NCI-H146 (cell line): ENCODE data around the gene TGFBR1.

Source experiments
- DNase-seq: peaks from one replicate; lab custom pipeline; 2025; lab: John Stamatoyannopoulos, UW

TGFBR1 gene

DNA sequence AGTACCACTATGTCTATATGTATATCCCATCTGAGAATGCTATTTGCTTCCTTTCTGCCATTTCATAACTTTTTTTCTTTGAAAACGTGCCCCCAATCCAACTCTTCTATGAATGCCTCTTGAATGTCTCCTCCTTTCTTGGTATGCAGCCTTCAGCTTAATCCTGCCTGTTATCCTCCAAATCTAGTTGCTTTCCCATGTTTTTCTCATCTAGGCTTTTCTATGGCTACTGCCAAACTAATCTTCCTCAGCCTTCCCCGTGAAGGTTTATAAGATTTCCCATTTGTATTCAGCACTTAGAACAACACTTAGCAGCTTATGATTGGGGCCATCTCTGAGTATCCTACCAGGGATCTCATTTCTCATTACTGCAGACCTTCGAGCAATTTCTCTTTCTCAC is 2.5 kb downstream of the TGFBR1 start:
- no peak for DNase-seq

DNA sequence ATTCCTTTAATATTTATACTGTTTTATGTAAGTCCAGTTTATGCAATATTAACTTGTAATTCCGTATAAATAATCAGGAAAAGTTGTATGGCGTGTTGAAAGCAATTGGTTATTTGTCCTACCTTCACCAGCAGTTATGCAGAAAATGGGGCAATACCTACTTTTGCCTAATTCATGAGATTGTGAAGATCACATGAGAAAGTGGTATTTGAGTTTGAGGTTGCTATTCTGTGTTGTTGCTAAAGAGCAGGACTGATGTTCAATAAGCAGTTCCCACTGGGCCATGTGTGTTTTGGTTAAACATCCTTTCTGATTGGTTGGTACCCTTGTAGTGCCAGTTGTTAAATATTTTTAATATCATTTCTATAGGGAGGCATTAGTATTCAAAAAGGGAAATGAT is 3.2 kb downstream of the TGFBR1 start:
- DNase-seq = no peak

DNA sequence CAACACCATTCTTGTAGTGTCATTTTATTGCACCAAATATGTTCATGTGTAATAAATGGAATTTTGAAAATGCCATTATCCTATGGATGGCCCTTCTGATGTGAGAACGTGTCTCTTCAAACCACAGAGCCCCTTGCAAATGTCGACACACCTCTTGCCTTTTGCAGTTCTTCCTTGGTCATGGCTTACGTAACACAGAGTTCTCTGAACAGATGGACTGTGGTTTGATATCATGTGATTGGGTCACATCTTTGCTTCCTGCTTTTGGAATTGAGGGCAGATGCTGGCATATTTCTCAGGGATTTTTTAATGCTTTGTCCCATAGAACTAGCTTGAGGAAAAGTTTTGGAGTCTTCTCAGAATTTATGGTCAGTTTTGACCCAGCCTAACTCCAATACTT is 4.6 kb downstream of the TGFBR1 start:
- no peak for DNase-seq

DNA sequence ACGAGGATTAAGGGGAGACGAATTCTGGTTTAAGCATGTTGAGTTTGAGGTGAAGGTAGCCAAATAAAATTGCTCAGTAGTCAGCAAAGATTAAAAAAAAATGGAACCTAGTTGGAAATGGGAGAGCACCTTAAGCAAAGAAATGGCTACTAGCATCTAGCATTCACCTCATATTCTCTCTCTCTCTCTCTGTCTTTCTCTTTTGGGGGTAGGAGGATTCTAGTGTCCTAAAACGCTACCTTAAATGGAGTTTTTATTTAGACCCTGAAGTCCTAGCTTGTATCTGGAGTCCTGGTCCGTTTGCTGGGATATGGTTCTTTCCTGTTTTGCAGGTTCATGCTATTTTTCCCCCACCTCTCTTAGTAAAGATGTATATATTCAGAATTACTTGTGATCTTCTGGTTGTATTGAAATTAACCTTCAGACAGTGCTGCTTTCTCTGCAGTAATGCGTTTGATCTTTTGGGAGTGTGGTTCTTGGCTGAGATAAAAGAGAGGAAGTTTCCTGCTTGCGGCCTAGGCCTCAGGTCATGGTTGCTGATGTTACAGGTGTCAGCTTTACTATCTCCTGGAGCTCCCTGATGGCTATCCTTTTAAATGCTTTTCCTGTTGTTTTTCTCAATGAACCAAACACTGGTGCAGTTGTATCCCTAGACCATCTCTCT is 8.0 kb downstream of the TGFBR1 start:
- DNase-seq = no peak

DNA sequence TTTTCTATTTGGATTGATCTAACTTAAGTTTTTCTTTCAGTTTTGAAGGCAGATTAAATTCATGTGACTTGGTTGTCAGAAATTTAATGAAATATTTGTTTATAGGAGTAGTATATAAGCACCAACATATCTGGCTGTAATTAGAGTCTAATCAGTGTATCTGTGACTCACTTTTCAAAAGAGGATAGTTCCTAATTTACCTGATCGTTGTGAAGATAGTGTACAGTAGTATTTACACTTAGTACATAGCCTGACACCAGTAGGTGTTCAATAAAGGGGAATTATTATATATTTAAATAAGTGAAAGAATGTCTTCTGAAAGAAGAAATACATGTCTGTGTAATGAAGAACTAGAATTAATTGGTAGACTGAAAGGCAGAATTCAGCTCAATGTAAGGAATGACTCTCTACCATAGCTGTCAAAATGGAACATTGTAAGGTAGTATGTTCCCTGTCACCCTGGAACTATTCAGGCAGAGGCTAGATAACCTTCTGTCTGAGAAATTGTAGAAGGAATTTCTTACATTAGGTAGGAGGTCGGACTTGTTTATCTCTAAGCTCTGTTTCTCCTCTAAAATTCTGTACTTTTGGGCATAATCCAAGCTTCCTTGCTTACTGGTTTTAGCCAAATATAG is 8.6 kb downstream of the TGFBR1 start:
- DNase-seq = no peak

DNA sequence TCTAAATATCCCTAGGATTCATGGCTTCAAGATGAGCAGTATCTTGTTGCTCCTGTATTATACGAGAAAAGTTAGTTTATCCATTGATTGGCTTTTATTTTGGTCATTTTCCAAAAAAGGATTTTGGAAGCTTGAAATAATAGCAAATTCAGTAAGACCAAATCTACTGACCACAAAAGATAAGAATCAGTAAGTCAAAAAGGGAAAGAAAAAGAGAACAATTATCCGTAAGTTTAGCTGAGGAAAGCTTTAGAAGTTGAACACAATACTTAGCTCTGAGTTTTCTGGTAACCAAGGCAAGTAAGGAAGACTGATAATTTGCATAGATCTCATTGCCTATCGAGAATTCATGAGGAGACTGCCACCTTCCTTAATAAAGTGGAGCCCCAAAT is 9.1 kb downstream of the TGFBR1 start:
- no peak for DNase-seq

DNA sequence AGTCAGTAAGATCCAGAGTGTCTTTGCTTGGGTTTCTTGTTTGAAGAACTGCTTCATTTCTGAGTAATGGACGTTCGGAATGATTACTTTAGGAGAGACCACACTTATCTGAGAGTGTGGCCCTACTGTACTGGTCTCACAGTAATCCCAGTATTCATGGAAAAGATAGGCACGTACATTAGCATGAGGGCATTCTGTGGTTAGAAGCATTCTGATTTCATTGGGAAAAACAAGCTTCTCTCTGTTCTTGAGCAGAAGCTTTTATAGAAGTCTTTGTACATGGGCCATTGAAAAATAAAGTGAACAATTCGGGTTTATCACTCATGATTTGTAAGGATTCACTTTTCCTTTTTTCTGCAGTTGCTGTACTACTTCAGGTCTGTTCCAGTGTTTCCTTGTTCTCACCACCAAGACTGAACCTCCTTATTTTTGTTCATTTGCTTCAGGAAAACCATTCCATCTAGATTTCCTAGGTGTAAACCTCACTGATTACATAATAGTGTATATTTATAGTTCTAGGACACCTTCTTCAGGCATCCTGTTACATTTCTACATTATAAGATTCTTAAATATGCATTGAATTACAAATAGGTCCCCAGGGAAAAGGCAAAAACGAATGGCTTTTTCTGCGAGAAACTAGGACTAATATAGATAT is 10.1 kb downstream of the TGFBR1 start:
- no peak for DNase-seq

DNA sequence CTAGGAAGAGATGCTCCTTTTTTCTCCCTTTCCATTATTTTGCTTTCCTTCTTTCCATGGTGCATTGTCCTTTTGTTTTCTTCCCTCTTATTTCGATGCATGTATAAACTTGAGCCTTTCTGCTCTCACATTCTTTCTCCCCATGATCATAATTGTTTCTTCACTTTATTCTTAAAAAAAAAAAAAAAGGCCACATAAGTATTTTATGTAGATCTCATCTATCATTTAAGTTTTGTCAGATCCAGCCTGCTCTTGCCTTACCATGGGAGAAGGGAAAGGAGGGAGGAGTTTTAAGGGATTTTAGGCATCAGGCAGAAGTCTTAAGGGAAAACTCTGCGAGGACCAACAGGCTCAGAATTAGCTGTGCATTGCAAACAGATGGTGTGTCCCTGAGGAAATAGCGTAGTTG is 11.1 kb downstream of the TGFBR1 start:
- DNase-seq = no peak

DNA sequence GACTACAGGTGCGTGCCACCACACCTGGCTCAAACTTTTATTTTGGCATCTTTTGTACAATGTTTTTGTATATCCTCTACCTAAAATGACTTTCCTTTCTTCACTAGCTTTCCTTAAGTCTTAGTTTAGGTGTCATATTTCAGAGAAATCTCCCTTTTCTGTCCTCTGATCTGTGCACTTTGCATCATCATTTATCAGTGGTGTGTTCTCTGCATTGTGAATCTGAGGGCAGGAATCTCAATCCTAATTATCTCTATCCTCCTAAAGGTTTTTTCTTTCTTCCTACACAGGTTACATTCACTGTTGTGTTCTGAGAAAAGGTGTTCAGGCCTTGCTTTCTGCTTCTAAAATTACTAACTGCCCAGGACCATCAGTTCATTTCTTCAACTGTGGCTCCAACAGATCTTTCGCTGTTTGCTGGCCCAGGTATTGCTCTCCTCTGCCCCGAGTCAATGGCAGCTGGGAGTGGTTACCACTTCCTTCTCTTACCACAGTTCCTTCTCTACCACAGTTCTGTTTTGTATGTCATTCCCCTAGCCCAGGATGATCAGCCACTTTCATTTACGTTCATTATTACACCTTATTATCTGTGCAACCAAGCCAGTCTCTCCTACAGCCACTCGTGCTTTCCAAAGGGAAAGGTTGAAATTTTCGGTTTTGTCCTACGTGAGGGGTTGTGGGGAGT is 14.0 kb downstream of the TGFBR1 start:
- DNase-seq = no peak

DNA sequence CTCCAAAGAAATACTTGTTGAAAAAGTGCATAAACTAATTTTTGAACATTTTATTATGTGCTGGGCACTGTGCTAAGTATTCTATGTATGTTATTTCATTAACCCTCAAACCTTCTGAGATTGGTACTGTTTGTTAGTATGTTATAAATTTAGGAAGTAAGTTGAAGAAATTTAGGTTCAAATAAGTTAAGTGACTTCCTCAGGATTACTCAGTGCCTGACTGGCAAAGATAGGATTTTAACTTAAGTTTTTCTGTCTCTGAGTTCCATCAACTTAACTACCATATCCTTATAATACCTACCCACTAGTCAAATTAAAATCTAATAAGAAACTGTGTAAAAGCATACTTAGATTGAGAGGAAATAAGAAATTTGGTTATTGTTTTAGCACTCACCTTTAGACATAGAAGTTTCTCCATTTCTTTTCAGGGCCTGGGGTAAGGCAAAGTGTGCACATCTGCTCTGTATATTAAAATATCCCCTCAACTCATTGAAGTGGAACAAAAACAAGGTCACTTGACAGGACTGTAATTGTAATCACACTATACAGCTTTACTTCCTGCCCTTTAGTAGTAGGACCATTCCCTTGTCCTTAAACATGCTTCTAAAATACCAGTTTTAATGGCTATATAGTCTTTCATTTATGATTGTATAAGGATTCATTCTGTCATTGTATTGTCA is 15.2 kb downstream of the TGFBR1 start:
- DNase-seq = no peak

DNA sequence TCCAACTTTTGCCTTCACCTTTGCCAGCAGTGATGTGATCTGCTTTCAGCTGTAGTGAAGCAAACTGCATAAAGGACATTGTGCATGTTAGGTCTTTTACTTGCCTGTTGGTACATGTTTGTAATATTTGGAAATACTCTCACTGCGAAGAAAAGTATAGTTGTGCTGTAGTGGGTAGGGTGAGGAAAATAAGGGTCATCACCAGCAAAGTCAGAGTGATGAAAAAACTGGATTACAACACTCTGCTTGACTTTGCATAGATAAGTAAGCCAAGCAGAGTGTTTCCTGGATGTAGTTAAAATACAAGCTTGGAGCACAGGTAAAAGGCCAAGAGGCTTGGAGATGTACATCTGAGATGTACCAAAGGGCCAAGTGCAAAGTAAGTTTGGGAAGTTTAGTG is 16.7 kb downstream of the TGFBR1 start:
- no peak for DNase-seq

DNA sequence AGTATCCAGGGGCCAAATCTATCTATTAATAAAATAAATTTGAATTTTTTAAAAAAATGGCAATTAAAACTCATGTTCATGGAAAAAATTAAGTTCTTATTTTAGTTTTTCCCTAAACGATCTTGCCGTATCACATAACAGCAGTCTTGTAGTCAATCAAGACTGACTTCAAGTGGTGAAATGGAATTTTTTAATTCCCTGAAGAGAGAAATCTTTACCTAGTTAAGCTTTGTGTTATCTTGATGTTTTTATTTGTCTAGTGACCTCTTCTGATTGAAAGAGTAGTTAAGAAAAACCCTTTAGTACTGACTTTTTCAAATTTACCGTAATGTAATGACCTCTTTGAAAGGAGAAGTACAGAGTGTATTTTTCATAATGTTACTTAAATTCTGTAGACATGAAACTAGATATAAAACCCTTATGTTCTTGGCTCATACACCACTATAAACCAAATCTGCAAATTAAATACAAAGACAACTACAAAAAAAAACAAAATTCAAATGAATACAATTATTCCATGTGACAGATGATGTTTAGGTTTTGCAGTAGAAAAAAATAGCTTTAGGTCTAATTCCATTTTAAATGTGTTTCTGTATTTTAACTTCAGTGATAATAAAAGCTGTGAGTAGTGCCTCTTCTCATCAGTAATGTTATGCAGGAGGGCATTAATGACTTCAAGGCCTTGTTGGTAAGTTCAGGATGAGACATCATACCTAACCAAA is 19.8 kb downstream of the TGFBR1 start:
- no peak for DNase-seq

DNA sequence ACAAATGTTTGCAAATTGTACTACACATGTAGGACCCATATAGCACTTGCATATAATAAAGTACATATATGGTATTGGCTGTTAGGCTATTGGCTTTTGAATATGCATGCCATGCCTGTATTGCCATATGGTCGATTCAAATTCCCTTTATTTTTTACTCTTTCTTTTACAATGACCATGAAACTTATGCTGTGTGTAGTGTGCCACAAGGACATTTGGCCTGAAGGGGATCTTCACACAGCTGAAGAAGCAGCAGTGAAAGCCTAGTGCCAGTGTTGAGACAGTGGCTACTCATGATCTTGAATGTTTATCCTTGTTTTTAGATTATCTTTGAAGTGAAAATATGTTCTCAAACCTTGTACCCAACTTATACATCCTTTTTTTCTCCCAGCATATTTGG is 20.5 kb downstream of the TGFBR1 start:
- DNase-seq = no peak

DNA sequence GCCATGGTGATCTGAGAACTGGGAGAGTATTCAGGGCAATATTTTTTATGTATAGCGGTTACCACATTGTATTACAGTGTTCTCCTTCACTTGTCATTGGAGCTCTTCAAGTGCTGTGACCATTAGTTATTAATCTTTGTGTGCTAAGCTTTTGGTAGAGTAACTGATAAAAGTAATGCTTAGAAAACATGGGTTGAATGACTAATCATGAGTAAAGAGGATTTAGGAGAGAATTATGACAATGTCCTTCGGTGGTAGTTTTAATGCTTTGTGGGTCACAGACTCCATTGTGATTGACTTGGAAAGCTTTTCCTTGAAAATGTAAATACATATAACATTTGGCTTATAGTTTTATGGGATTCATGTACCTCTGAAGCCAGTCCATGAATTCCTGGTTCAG is 21.4 kb downstream of the TGFBR1 start:
- no peak for DNase-seq

DNA sequence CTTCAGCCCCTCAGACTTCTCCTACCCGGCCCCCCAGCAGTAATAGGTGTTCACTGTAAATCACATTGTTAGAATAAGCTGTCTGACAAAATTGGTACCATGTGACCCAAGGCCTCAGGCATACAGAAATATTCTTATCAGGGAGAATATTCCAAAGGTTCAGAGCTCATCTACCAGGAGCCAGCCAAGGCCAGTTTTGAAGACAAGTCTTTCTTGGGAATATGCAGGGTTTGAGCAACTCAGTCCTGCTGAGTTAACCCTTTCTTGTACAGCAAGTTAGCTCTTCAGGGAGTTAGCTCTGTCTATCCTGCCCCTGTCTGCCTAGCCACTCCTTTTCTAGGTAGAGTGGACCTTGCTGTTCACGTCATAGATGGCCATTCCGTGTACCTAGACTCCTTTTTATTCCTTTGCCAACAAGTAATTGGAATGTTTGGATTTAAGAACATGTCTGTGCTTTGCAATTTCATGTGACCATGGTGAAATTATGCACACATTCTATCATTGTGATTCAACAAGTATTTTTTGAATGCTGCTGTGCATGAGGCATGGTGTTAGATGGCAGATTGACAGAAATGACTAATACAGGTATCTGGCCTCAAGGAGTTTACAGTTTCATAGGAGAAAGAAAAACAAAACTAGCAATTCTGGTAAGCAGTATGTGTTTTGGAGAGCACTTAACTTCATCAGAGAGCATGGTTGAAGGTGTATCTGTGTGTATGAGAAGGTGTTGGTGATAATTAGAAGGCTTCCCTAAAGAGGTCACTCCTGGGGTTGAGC is 22.6 kb downstream of the TGFBR1 start:
- no peak for DNase-seq

DNA sequence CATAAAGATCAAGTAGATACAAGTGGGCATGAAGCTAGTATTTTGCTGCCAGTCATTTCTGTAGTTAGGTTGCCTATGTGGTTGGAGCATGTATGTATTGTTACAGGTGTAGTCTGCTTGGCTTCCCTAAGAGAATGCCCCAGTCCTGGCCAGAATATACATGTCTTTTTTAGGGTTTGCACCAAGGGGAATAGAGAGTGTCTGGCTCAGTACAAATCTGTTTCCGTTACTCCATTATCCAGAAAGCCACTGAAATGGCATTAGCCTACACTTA is 23.2 kb downstream of the TGFBR1 start:
- DNase-seq = no peak

DNA sequence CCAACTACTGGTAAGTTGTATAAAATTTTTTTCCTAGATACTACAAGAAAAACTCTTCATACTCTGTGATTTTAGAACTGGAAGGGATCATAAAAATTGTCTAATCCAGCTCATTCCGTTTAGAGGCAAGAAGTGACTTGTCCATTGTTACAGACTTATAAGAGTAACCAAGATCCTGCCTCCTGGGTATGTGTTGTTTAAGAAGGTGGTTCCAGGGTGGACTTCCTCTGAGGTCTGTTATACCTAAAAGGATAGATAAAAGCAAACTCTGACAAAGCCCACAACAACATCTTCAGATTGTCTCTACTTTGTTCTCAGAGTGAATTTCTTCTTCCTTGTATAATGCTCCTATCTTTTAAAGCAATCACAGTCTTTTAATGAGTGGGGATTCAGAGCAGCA is 24.2 kb downstream of the TGFBR1 start:
- DNase-seq = no peak

DNA sequence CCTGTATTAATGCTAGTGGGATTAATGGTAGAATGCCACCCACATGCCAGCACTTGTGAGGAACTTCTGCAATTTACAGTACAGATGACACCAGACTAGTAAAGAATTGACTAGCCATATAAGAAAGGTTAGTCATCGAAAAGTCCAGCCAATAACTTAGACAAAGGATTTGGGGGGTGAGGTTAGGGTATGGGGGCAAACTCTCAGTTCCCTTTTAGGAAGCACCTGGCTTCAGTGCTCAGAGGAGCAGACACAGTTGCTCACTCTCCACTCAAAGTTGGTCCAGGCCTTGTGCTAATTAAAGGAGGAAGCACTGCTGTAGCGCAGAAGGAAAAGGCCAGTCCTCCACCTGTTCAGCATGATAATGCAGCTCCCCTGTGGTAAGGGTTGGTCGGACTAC is 25.2 kb downstream of the TGFBR1 start:
- DNase-seq = no peak

DNA sequence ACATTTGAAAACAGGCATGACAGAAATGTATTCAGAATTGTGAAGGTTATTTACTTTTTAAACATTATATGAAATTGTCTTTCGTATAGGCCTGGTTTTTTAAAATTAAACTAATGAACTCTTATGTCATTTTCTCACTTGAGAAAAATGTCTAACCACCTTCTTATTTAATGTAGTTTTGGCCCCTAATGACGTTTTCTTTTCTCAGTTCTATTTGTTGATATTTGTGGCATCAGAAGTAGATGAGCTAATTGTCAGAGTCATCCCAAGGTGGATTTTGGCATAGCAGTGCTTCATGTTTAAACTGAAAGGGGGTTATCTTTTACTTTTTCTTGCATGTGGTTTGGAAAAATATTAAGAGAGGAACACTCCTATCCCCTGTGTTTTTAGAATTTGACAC is 28.2 kb downstream of the TGFBR1 start:
- no peak for DNase-seq

DNA sequence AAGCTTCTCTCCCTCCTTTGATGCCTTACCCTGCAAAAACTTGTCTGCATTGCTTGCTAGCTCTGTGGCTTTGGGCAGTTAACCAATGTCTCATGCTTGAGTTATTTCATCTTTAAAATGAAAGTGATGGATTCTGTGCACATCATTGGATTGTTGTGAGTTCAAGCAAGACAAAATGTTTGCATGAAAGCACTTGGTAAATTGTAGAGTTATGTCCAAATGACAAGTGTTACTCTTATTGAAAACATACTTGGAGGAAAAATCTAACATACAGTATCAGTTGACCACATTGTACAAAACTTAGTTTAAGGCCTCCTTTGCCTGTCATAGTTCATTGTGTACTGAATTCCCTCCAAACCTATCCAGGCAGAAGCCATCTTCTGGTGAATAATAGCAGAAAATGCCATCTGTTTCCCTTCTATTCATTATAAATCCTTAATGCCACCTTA is 30.0 kb downstream of the TGFBR1 start:
- no peak for DNase-seq

DNA sequence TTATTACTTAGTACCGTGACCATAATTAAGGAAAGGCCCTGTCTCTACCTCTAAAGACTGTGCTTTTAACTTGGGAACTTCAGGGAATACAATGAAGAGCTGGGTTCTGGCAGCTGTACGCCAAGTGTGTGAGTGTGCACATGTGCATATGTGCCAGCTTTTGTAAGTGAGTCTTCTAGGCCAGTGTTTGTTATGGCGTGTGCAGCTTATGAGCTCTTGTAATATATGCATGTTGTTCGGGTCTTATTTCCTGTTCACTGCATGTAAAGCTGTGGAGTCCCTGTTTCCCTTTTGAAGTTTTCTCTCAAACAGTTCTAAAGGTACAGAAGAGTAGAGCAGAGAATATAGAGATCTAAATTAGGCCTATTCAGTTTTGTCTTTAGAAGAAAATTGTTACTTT is 30.5 kb downstream of the TGFBR1 start:
- DNase-seq = no peak
